Measurements from ENCODE around the gene PIGM.

The PIGM gene

GRCh38 chr1:159988006-159988405 lies 43.8 kb downstream of the PIGM start:
- no peak for DNase-seq (ENCODE audit: low read depth)

GRCh38 chr1:159987186-159987585 lies 44.6 kb downstream of the PIGM start:
- no peak for DNase-seq (ENCODE audit: low read depth)

- DNase-seq (ENCODE audit: low read depth), result no peak
Measured at GRCh38 chr1:159986531-159986930, 45.3 kb downstream of the PIGM start.

- no peak for DNase-seq (ENCODE audit: low read depth)
Measured at GRCh38 chr1:159986093-159986492, 45.7 kb downstream of the PIGM start.

- DNase-seq (ENCODE audit: low read depth), result no peak
Measured at GRCh38 chr1:159985473-159985872, 46.3 kb downstream of the PIGM start.

- no peak for DNase-seq (ENCODE audit: low read depth)
Measured at GRCh38 chr1:159983681-159984080, 48.1 kb downstream of the PIGM start.

- DNase-seq (ENCODE audit: low read depth), result no peak
Measured at GRCh38 chr1:159982280-159982679, 49.5 kb downstream of the PIGM start.

- no peak for DNase-seq (ENCODE audit: low read depth)
Measured at GRCh38 chr1:159981351-159982055, 50.3 kb downstream of the PIGM start.

- no peak for DNase-seq (ENCODE audit: low read depth)
Measured at GRCh38 chr1:159980786-159981185, 51.0 kb downstream of the PIGM start.

GRCh38 chr1:159980076-159980475 lies 51.7 kb downstream of the PIGM start:
- no peak for DNase-seq (ENCODE audit: low read depth)

GRCh38 chr1:159979257-159979656 lies 52.5 kb downstream of the PIGM start:
- DNase-seq (ENCODE audit: low read depth), result no peak

- no peak for DNase-seq (ENCODE audit: low read depth)
Measured at GRCh38 chr1:159978107-159978398, 53.7 kb downstream of the PIGM start.

GRCh38 chr1:159977364-159978106 lies 54.3 kb downstream of the PIGM start:
- DNase-seq (ENCODE audit: low read depth), result no peak
